Stimulated activated naive CD8-positive, alpha-beta T cell treated with anti-CD3 and anti-CD28 coated beads, Interleukin-15, Interleukin-2, amounts not matched to agents 100 ng/mL and 50 ng/mL, for 24 hours (primary cell): Measurements from ENCODE around the gene IQGAP3.

Experiments used
- H3K27ac Mint-ChIP-seq: one replicate; pipeline ENCODE4 v1.8.0; 2021; ENCODE audit warnings: mild to moderate bottlenecking, mixed read lengths
- H3K27me3 Mint-ChIP-seq: one replicate; pipeline ENCODE4 v1.8.0; 2021; ENCODE audit warnings: mixed read lengths
- H3K36me3 Mint-ChIP-seq: one replicate; pipeline ENCODE4 v1.8.0; 2021; ENCODE audit warnings: low read depth, mixed read lengths
- H3K4me1 Mint-ChIP-seq: one replicate; pipeline ENCODE4 v1.8.0; 2021; ENCODE audit warnings: low read depth, mixed read lengths
- H3K4me3 Mint-ChIP-seq: one replicate; pipeline ENCODE4 v1.8.0; 2021; ENCODE audit warnings: mild to moderate bottlenecking, mixed read lengths
- H3K9me3 Mint-ChIP-seq: one replicate; pipeline ENCODE4 v1.8.0; 2021; ENCODE audit warnings: mixed read lengths

Gene IQGAP3

DNA sequence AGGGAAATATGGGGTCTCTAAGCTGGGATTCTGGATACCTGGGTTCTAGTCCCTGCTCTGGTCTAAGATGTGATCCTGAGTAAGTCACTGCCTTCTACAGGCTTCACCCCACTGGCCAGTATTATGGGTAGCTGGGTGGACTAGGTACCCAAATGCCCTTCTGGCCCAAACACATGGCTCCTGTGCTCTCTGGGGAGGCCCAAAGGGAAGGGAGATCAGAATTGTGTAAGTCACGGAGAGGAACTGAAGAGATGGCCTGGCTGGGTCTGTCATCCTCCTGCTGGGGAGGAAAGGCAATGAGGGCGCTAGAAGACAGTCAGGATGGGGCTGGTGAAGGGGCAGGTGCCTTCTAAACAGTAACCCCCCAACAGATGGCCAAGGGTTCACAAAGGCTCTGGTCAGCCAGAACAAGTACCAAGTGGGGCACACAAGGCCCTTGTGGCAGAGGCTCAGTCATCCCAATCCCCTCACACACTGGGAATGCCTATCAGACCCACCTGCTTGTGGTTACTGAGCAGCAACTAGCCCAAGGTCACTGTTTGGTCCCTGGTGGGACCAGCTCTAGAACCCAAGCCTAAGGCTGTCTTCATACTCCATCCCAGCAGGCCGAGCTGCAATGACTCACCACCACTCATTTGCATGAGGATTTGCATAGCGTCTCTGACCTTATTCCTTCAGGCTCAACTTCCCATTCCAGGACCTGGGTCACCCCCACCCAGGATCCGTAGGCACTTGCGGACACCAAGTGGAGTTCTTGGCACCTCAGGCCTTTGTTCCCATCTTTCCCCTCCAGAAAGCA is 81.0 kb downstream of the IQGAP3 start:
- H3K4me3 Mint-ChIP-seq: peak overlapping the region; percentile 72
- no peaks in the 10 kb centered on the region for H3K9me3 Mint-ChIP-seq
- H3K27me3 Mint-ChIP-seq: no peaks in the 10 kb centered on the region
- peak overlapping the region; percentile 87 for H3K27ac Mint-ChIP-seq
- peaks cover 100% of the 10 kb centered on the region for H3K4me1 Mint-ChIP-seq
- H3K36me3 Mint-ChIP-seq: peaks cover 18% of the 10 kb centered on the region

DNA sequence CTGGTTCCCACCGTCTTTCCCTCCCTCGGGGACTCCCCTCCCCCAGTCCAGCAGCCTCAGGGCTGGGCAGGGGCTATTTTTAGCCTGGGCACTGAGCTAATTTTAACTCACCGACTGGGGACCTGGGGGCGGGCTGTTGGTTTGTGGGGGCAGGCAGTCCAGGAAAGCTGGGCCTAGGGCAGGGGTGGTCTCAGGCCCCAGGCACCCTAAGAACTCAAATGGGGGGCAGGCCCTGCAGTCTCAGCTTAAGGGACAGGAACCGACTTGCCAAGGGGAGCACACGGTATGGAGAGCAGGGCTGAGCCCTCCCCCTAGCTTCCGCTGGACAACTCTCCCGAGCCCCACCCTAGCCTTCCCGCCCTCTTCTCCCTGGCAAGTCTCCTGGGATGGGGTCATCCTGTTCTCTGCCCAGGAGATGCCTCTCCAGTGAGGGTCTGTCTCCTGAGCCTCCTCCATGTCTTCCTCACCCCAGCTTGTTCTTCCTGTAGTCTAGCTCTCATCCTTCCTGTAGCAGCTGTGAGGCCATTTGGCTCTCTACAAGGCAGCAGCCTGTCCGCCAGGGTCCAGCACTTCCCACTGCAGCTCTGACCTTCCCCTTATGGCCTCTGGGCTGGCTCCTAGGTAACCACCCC is 81.8 kb downstream of the IQGAP3 start:
- Mint-ChIP-seq H3K4me1 (peaks cover 94% of the 10 kb centered on the region), H3K27me3 (no peaks in the 10 kb centered on the region), H3K36me3 (peaks cover 16% of the 10 kb centered on the region), H3K27ac (peak overlapping the region; percentile 87), H3K4me3 (peak overlapping the region; percentile 63), H3K9me3 (no peaks in the 10 kb centered on the region)

DNA sequence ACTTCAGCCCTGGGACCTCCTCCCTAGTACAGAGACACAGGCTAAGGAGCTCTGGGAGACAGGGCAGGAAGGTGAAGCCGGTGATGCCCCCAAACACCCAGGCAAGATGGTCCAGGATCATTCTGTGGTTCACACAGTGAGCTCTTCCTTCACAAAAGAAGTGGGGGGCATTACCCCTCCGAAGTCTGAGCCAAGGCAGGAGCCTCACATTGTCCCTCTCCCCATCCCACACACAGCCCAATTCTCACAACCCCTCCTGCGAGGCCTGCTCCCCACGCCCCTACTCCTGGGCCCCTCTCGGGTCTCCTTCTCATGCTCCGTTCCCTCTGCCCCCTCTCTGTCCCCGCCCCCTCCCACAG is 82.5 kb downstream of the IQGAP3 start:
- Mint-ChIP-seq H3K36me3 (peaks cover 10% of the 10 kb centered on the region), H3K9me3 (no peaks in the 10 kb centered on the region), H3K4me3 (peak overlapping the region; percentile 35), H3K4me1 (peaks cover 93% of the 10 kb centered on the region), H3K27me3 (no peaks in the 10 kb centered on the region), H3K27ac (peak overlapping the region; percentile 87)

DNA sequence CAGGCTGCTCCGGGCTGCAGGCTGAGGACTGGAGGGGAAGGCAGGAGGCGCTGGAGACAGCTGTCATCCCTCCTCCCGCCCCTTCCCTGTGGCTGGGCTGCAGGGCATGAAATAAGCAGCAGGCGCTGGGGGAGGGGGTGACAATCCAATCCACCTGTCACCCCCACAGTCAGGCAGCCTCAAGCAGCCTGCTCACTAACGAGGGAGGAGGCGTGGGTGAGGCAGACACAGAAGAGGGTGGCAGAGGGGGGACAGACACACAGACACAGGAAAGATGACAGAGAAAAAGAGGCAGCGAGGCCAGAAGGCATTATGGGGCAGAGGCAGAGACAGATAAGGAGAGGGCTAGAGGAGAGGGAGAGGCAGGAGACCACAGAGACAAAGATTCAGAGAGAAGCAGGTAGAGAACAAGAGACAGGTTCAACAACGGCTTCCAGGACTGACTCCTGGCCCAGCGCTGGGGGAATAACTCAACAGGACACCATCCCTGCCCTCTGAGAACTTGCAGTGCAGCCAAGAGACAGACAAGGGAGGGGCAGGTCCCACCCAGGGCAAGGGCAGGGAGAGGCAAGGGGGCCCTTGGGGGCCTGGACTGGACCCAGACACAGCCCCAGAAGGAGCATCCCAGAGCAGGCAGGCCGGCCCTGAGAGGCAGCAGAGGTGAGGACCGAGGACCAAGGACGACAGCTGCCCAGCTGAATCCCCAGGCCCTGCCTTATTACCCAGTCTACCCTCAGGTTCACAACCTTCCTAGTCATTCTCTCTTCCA is 83.0 kb downstream of the IQGAP3 start:
- Mint-ChIP-seq H3K27me3 (no peaks in the 10 kb centered on the region), H3K36me3 (peaks cover 9% of the 10 kb centered on the region), H3K27ac (peak overlapping the region; percentile 96), H3K4me3 (peak overlapping the region; percentile 61), H3K9me3 (no peaks in the 10 kb centered on the region), H3K4me1 (peaks cover 90% of the 10 kb centered on the region)

DNA sequence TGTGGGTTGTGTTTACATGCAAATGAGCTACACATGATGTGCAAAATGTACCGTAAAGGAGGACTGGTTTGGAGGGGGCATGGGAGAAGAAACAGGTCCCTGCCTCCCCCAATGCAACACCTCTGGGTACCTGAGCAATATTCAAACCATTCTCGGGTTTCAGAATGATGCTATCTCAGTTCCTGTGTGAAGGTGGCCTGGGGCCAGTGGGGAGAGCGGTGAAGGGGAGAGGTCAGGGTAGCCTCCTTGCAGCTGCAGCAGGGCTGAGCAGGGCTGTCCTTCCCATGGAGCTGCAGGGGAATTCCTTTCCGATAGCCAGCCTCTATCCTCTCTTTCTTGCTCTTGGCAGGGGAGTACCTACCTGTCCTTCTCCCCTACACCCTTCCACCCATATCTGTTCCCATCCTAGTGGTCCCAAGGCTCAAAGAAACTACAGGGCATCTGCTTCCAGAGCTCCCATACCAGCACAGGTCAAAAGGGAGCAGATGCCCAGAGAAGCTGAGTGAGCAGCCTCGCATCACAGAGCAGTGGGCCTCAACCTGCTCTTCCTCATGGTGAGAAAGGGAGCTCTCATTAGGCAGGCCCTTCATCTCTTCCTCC is 83.7 kb downstream of the IQGAP3 start:
- H3K36me3 Mint-ChIP-seq: peaks cover 9% of the 10 kb centered on the region
- H3K4me1 Mint-ChIP-seq: peaks cover 88% of the 10 kb centered on the region
- peak overlapping the region; percentile 61 for H3K4me3 Mint-ChIP-seq
- peak overlapping the region; percentile 96 for H3K27ac Mint-ChIP-seq
- no peaks in the 10 kb centered on the region for H3K9me3 Mint-ChIP-seq
- no peaks in the 10 kb centered on the region for H3K27me3 Mint-ChIP-seq

DNA sequence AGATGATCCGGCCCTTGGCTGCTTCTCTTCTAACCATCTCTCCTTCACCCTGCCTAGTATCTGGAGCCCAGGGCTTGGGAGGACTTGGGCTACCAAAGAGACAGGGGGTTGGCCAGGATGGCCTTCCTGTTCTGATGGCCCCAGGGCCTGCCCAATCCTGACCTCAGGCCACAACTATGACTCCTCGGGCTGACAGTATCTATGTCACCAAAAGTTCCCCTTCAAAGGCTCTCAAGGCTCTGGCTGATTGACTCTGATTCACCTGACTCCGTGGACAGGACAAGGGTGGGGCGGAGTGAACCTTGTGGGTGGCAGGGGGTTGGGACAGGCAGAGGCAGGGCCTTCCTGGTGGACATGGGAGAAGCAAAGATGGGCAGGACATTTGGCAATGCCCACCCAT is 84.5 kb downstream of the IQGAP3 start:
- Mint-ChIP-seq H3K27me3 (no peaks in the 10 kb centered on the region), H3K27ac (peak overlapping the region; percentile 96), H3K36me3 (peaks cover 9% of the 10 kb centered on the region), H3K9me3 (no peaks in the 10 kb centered on the region), H3K4me3 (peak overlapping the region; percentile 60), H3K4me1 (peaks cover 87% of the 10 kb centered on the region)

DNA sequence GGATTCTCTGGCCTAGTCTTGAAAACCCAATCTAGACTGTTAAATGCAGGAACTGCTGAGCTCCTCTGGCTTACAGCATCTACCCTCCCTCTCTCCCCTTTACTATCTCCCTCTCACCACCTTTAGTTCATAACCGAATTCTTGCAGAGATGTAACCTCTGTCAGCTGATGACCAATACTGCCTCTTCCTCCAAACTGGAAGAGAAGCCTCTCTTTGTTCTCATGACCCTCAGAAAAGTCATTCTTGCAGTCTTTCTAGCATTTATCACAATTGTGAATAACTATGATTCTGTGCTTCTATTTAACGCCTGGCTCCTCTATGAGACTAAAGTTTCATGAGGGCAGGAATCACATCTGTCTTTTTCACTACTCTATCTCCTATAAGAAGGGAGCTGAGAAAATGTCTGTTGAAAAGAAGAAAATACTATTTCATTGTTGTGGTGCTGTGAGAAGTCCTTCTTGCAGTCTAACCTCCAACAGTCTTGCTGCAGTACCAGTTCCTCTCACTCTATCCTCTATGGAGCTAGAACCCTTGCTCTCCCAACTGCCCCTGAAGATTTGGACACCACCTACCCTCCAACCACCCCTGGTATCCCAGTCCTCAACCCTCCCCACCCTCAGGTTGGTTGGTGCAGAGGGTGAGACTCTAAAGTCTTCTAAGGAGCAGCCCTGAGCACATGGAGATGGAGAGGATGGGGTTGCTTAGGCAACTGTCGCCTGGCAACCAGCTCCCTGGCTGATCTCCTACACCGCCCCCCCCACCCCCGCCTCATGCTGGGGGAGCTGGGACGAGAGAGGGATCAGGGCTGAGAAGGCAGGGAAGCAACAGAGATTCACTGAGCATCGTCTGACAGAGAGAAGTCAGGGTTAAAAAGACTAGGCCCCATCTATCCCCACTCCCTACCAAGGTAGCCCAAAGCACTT is 85.7 kb downstream of the IQGAP3 start:
- Mint-ChIP-seq H3K27me3 (no peaks in the 10 kb centered on the region), H3K27ac (peak overlapping the region; percentile 96), H3K4me1 (peaks cover 85% of the 10 kb centered on the region), H3K9me3 (no peaks in the 10 kb centered on the region), H3K4me3 (no peak overlapping the region), H3K36me3 (peaks cover 11% of the 10 kb centered on the region)

DNA sequence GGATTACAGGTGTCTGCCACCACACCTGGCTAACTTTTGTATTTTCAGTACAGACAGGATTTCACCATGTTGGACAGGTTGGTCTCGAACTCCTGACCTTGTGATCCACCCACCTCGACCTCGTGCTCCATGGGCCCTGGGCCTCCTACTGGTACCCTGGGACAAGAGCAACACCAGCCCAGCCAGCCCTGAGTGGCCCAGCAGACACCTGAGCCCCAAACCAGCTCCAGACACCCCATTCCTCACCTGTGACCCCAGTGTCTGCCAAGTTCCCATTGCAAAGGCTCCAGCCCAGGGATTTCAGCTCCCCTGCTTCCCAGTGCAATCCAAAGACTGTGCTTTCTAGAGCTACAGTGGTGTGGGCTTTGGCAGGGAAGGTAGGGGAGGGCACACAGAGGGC is 86.4 kb downstream of the IQGAP3 start:
- H3K4me1 Mint-ChIP-seq: peaks cover 85% of the 10 kb centered on the region
- no peaks in the 10 kb centered on the region for H3K27me3 Mint-ChIP-seq
- H3K36me3 Mint-ChIP-seq: peaks cover 14% of the 10 kb centered on the region
- no peaks in the 10 kb centered on the region for H3K9me3 Mint-ChIP-seq
- no peak overlapping the region for H3K27ac Mint-ChIP-seq
- no peak overlapping the region for H3K4me3 Mint-ChIP-seq

DNA sequence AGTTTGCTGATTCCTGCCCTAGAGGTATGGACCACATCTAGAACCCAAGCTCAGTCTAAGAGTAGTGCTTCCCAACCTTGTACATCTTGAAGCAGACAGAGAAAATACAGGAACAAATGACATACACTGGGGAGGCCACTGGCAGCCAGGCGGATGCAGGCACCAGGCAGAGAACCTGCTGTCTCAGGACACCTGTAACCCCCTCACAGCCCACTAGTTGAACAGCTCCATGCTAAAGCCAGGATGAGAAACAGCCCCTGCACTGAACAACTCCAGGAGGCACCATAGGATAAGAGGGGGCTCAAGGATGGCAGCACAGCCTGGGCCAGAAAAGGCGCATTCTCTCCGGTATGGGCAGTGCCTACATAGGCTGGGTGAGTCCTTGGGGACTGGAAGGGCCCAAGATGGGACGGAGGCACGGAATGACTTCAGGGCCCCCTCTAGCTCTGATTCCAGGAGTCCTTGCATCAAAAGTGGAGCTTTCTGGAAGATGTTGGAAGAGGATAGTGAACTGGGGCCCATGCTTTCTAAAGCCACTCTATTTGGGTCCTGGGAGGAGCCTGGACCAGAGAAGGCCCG is 87.8 kb downstream of the IQGAP3 start:
- H3K36me3 Mint-ChIP-seq: peaks cover 26% of the 10 kb centered on the region
- H3K4me3 Mint-ChIP-seq: no peak overlapping the region
- peaks cover 80% of the 10 kb centered on the region for H3K4me1 Mint-ChIP-seq
- no peak overlapping the region for H3K27ac Mint-ChIP-seq
- H3K27me3 Mint-ChIP-seq: no peaks in the 10 kb centered on the region
- H3K9me3 Mint-ChIP-seq: no peaks in the 10 kb centered on the region

DNA sequence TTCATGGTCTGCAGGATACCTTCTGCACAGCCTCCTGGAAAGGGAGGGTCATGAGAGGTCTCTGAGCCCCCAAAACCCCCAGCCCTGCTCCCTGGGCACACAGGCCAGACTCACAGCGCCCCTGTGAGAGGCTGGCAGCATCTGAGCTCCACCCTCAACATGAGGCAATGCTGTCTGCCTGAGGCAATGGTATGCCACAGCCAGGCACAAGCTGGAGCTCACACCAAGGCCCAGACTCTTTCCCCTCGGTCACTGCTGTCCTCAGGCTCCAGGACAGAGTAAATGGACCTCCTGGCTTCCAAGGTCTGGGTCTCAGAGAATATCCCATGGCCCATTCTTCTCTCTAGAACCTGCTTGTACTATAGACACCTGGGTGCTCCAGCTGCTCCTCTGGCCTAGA is 89.0 kb downstream of the IQGAP3 start:
- H3K36me3 Mint-ChIP-seq: peaks cover 34% of the 10 kb centered on the region
- no peak overlapping the region for H3K4me3 Mint-ChIP-seq
- H3K9me3 Mint-ChIP-seq: no peaks in the 10 kb centered on the region
- H3K27me3 Mint-ChIP-seq: no peaks in the 10 kb centered on the region
- H3K4me1 Mint-ChIP-seq: peaks cover 68% of the 10 kb centered on the region
- no peak overlapping the region for H3K27ac Mint-ChIP-seq

DNA sequence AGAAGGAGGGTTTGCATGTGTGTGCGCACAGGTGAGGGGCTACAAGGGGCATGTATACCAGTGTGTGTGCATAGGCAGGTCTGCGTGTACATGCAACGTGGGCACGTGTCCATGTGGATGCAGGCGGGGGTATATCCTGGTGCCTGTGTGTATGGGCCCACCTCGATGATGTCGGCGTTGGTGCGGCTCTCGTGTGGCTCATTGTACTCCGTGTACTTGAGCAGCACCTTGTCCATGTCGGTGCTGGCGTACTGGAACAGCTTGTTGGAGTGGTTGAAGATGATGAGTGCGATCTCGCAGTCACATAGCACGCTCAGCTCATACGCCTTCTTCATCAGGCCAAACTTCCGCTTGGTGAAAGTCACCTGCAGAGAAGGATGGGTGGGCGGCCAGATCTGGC is 90.1 kb downstream of the IQGAP3 start:
- Mint-ChIP-seq H3K4me3 (no peak overlapping the region), H3K27ac (no peak overlapping the region), H3K9me3 (no peaks in the 10 kb centered on the region), H3K36me3 (peaks cover 41% of the 10 kb centered on the region), H3K4me1 (peaks cover 66% of the 10 kb centered on the region), H3K27me3 (no peaks in the 10 kb centered on the region)

DNA sequence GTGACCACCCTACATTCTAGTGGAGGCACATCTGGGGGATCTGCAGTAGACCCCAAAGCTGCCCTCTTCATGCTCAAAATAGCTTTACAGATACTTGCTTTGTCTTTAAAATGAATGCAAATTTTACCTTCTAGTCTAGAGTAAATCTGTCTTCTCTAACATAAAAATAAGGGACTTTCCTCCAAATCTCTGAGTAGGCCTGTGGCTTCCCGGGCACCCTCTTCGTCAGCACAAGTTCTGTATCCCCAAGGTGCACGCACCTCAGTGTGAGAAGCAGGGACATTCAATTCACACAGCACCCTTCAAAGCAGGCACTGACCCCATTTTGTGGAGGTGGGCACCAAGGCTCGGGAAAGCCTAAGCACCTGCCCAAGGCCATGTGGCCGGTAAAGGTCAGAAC is 90.8 kb downstream of the IQGAP3 start:
- Mint-ChIP-seq H3K27me3 (no peaks in the 10 kb centered on the region), H3K27ac (peak overlapping the region; percentile 87), H3K9me3 (no peaks in the 10 kb centered on the region), H3K4me3 (no peak overlapping the region), H3K4me1 (peaks cover 66% of the 10 kb centered on the region), H3K36me3 (peaks cover 45% of the 10 kb centered on the region)

DNA sequence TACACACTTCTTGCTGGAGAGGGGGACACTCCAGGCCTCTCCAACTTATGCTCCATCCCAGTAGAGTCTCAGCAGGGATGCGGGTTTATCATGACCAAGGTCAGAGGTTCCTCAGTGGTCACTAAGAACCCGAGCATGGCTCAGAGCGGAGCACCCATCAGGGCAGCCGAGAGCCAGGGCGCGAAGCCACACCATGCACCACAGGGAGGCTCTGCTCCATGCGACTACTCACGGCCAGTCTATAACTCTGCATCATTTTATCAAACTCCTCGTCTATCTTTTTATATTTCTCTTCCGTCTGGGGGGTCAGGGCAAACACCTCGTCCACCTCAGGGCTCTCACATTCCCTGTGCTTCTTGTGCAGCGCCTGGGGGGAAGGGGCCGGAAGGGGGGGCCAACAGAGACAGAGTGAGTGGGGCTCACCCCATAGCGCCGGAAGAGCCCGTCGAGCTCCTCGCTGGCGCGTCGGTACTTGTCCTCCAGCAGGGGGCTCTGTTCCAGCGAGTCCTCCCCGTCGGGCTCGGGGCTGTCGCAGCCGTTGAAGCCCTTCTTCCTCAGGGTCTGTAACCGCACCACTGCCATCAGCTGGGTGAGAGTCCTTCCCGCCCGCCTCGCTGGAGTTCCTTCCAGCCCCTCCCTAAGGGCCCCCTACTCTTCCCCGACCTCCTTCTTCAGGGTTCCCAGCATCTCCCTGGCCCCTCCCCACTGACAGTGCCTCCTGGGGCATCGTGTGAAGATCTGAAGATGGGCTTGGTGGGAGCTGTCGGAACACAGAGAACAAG is 91.8 kb downstream of the IQGAP3 start:
- Mint-ChIP-seq H3K4me3 (peak overlapping the region; percentile 15), H3K27me3 (no peaks in the 10 kb centered on the region), H3K9me3 (no peaks in the 10 kb centered on the region), H3K4me1 (peaks cover 67% of the 10 kb centered on the region), H3K36me3 (peaks cover 51% of the 10 kb centered on the region), H3K27ac (peak overlapping the region; percentile 73)
